Globus pallidus (tissue), 1 donor: ENCODE results near the gene YARS2.
"Not testable (repeated sequence)": the region's sequence is repeated elsewhere in the genome, so short reads cannot be mapped to it uniquely, and the experiment has no call there.

ENCODE experiments used
- DNase-seq: peaks from one replicate; pipeline ENCODE4 v3.0.0-alpha.2; 2015; ENCODE audit warnings: low spot score

Gene YARS2

GRCh38 chr12:32743264-32743663, 12.4 kb downstream of the YARS2 start:
- DNase-seq = no peak

GRCh38 chr12:32742133-32742532, 13.6 kb downstream of the YARS2 start:
- no peak for DNase-seq

GRCh38 chr12:32739279-32739678, 16.4 kb downstream of the YARS2 start:
- DNase-seq = no peak

- no peak for DNase-seq
Observed at GRCh38 chr12:32737715-32738114, 18.0 kb downstream of the YARS2 start.

GRCh38 chr12:32736445-32736844, 19.3 kb downstream of the YARS2 start:
- DNase-seq = no peak

GRCh38 chr12:32734952-32735351, 20.7 kb downstream of the YARS2 start:
- DNase-seq = no peak

GRCh38 chr12:32727237-32727636, 28.5 kb downstream of the YARS2 start:
- DNase-seq = no peak

- DNase-seq = no peak
Observed at GRCh38 chr12:32726286-32726685, 29.4 kb downstream of the YARS2 start.

- not testable (repeated sequence) for DNase-seq
Observed at GRCh38 chr12:32725308-32725707, 30.4 kb downstream of the YARS2 start.

GRCh38 chr12:32718926-32719325, 36.8 kb downstream of the YARS2 start:
- DNase-seq = no peak

- no peak for DNase-seq
Observed at GRCh38 chr12:32714772-32715171, 40.9 kb downstream of the YARS2 start.

- no peak for DNase-seq
Observed at GRCh38 chr12:32708926-32709325, 46.8 kb downstream of the YARS2 start.

GRCh38 chr12:32706335-32707024, 49.2 kb downstream of the YARS2 start:
- no peak for DNase-seq

GRCh38 chr12:32705783-32706182, 49.9 kb downstream of the YARS2 start:
- DNase-seq = no peak

- no peak for DNase-seq
Observed at GRCh38 chr12:32702946-32703345, 52.8 kb downstream of the YARS2 start.

GRCh38 chr12:32702473-32702872, 53.2 kb downstream of the YARS2 start:
- no peak for DNase-seq

- not testable (repeated sequence) for DNase-seq
Observed at GRCh38 chr12:32699437-32699836, 56.3 kb downstream of the YARS2 start.

- no peak for DNase-seq
Observed at GRCh38 chr12:32698285-32698684, 57.4 kb downstream of the YARS2 start.

GRCh38 chr12:32697445-32697844, 58.3 kb downstream of the YARS2 start:
- DNase-seq = no peak
